HL-60/S4 (cell line): Measurements from ENCODE around the gene ALKBH3.

Experiments used
- in situ Hi-C: fragments of 300-500 bp; cut with MboI; formaldehyde crosslinking; loops from 2 replicates; pipeline ENCODE4 v1.14.3; 2022; ENCODE audit warnings: low sequenced_read_pairs

Gene ALKBH3

GRCh38 chr11:43957571-43957970 is 76.9 kb downstream of the ALKBH3 start:
- in situ Hi-C loops, result no loop called here

- in situ Hi-C loops, result no loop called here
These were observed 78.8 kb downstream of the ALKBH3 start for GRCh38 chr11:43959321-43959995.

GRCh38 chr11:43962383-43963278 is 82.0 kb downstream of the ALKBH3 start:
- in situ Hi-C loops, result no loop called here

GRCh38 chr11:43963279-43963620 is 82.6 kb downstream of the ALKBH3 start:
- in situ Hi-C loops, result no loop called here

GRCh38 chr11:43967661-43968060 is 87.0 kb downstream of the ALKBH3 start:
- in situ Hi-C loops, result no loop called here

GRCh38 chr11:43968719-43969118 is 88.1 kb downstream of the ALKBH3 start:
- in situ Hi-C loops, result no loop called here

DNA sequence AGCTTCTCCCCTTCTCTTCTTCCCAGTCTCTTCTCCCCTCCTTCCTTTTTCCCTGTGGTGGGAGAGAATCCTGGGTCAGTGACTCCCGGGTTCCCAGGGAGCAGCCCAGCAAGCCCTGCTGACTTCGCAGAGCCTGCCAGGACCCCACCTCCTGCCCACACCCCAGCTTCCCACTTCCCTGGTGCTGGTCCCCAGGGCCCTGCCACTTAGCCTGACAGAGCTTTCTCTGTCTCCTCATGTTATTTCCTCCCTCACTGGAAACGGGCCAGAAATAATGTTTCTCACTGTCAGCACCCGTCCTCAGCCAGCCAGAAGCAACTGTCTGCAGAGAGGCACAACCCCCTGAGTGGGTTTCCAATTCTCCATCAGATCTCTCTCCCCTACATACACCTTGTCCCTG is 88.9 kb downstream of the ALKBH3 start:
- in situ Hi-C loops, result no loop called here
